HFF-Myc (cell line): ENCODE results near the gene BIVM.

Experiments used
- DNase-seq: peaks from one replicate; pipeline ENCODE4 v3.0.0-alpha.2; 2011; ENCODE audit warnings: low read depth; ENCODE audit errors: extremely low read depth
- H3K4me3 ChIP-seq: replicated peaks from 2 replicates; pipeline ENCODE4 v1.5.1; 2011; ENCODE audit warnings: low read depth, mild to moderate bottlenecking, control low read depth, low read length
- TF ChIP-seq, protein P1 (sequence below): IDR thresholded peaks from 2 replicates; pipeline ENCODE4 v1.5.1; 2012; ENCODE audit warnings: mild to moderate bottlenecking, low read depth, low read length, control low read depth; ENCODE audit errors: missing control alignments

Gene BIVM

GRCh38 chr13:102805680-102806079, 6.8 kb downstream of the BIVM start:
- TF ChIP-seq, protein P1, sequence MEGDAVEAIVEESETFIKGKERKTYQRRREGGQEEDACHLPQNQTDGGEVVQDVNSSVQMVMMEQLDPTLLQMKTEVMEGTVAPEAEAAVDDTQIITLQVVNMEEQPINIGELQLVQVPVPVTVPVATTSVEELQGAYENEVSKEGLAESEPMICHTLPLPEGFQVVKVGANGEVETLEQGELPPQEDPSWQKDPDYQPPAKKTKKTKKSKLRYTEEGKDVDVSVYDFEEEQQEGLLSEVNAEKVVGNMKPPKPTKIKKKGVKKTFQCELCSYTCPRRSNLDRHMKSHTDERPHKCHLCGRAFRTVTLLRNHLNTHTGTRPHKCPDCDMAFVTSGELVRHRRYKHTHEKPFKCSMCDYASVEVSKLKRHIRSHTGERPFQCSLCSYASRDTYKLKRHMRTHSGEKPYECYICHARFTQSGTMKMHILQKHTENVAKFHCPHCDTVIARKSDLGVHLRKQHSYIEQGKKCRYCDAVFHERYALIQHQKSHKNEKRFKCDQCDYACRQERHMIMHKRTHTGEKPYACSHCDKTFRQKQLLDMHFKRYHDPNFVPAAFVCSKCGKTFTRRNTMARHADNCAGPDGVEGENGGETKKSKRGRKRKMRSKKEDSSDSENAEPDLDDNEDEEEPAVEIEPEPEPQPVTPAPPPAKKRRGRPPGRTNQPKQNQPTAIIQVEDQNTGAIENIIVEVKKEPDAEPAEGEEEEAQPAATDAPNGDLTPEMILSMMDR: no peak
- H3K4me3 ChIP-seq: no peak overlapping the region
- no peak for DNase-seq

DNA sequence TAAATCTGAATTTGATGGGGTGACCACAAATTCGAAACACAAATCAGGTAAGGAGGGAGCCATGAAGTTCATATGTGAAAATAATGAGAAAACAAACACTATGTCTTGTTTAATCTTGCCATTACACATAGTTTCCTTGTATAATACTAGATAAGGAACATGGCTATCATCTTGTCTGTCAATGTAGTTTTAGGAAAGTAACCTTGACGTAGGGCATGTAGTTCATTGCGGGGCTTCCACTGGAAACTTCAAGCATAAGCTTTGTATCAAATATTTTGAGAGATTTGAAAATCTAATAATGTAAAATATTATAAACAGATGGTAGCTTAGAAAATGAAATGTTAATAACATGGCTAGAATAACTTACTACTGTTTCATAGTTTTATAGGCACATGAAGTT, 8.8 kb downstream of the BIVM start:
- TF ChIP-seq, protein P1: no peak
- no peak for DNase-seq
- no peak overlapping the region for H3K4me3 ChIP-seq

DNA sequence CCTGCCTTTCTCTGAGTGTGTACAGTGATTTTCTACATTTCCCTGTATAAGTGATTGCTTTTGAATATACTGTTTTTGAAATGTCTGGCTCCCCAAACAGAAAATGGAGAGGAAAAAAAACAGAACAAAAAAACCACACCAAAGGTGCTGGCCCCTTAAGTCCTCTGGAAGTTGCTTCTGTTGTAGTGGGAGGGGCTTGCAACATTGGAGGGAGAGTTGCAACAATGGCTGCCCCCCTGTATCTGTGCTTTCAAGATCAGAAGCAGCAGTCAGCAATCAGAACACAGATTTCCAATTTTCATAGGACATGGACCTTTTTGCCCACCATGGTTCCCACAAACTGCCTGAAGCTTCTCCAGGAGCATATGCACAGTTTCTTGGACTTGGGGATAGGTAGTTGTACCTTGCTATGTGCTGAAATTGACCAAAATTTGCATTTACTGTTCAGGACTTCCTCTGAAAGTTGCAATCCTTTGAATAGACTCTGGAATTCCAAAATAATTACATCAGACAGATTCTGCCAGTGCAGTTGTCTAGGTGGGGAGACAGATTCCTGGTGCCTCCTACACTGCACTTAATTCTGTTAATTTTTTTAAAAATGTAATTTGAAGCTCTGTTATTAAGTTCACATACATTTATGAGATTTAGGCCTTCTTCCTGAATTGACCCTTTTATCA, 13.8 kb downstream of the BIVM start:
- TF ChIP-seq, protein P1: no peak
- no peak overlapping the region for H3K4me3 ChIP-seq
- DNase-seq: no peak

GRCh38 chr13:102814025-102814607, 15.2 kb downstream of the BIVM start:
- no peak overlapping the region for H3K4me3 ChIP-seq
- TF ChIP-seq, protein P1: no peak
- no peak for DNase-seq

- no peak for DNase-seq
- TF ChIP-seq, protein P1: no peak
Measured at GRCh38 chr13:102814793-102815192, 15.9 kb downstream of the BIVM start.

DNA sequence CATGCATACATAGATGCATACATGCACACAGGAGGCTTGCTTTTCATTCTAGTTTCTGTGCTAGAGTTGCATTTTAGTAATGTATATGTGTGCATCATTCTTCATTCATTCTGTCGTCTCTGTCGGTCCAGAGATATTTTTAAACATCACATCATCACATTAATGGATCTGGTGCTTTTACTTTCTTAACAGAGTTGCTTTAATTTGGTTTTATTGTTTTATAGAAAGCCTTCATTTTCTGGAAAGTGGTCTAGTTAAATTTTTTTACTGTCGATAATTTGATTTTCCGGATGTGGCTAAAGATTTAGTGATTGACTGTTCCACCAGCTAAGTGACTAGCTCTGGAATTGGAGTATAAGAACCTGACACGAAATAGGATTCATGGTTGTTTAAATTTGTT, 16.9 kb downstream of the BIVM start:
- TF ChIP-seq, protein P1: no peak
- H3K4me3 ChIP-seq: no peak overlapping the region
- no peak for DNase-seq

More at GRCh38 chr13:102814793-102815192, 15.9 kb downstream of the BIVM start:
- H3K4me3 ChIP-seq: no peak overlapping the region
